Measurements from ENCODE around the gene PATJ.
"Not testable (repeated sequence)": the region's sequence is repeated elsewhere in the genome, so short reads cannot be mapped to it uniquely, and the experiment has no call there.

The PATJ gene

DNA sequence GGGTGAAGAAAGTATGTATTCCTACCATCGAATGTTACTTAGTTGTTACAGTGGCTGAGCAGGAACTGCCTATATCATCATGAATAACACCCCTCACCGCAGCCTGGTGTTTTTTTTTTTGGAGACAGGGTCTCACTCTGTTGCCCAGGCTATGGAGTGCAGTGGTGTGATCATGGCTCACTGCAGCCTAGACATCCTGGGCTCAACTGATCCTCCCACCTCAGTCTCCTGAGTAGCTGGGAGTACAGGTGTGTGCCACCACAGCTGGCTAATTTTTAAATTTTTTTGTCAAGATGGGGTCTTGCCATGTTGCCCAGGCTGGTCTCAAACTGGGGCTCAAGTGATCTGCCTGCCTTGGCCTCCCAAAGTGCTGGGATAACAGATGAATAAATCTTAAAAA, 7.3 kb downstream of the PATJ start:
- DNase-seq = no peak

DNA sequence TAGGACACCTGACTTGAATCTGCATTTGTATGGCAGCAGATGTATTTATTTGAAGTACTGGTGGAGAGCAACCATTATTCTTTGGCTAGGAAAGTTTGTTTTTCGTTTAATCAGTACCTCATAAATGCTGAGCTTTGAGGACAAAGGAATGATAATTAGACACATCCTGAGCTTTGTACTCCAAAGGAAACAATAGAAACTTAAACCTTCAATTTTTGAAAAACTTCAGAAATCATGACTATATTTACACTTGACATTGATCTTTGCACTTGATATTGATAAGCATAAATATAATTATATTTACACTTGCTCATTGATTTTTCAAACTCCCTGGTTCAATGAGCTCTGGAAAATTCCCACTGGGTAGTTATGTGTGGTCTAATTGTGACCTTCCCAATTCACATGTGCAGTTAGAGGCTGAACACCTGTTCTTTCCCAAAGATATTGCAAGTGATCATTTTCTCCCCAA, 10.7 kb downstream of the PATJ start:
- no peak for DNase-seq

DNA sequence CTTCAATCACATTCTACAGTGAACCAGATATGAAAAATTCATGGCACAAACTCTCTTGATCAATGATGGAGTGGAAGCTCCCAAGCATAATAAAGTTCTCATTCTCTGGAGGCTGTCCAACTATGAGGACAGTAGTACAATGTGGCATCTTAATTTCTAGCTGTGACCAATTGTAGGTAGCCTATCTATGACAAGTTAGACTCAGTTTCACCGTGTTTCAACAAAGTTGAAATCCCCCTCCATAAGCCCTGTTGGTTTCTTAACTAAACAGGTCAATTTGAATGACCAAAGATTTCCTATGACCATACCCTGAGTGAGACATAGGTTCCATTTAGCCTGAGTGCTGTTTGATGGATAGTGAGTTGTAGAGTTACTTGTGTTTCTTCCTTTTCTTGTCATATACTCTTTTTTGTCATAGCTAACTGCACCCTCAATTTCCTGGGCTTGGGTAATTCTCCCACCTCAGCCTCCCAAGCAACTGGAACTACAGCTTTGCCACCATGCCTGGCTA, 11.8 kb downstream of the PATJ start:
- no peak for DNase-seq

DNA sequence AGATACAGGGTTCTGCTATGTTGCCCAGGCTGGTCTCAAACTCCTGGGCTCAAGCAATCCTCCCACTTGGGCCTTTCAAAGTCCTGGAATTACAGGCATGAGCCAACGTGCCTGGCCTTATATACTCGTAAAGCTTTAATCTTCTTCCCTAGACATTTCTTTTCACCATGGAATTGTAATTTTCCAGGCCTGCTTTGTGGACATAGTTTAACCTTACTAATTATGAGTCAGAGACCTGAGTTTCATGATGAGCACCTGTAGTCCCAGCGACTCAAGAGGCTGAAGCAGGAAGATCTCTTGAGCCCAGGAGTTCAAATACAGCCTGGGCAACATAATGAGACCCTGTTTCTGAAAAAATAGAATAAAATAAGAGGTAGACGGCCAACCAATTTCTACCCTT, 12.3 kb downstream of the PATJ start:
- DNase-seq = no peak

DNA sequence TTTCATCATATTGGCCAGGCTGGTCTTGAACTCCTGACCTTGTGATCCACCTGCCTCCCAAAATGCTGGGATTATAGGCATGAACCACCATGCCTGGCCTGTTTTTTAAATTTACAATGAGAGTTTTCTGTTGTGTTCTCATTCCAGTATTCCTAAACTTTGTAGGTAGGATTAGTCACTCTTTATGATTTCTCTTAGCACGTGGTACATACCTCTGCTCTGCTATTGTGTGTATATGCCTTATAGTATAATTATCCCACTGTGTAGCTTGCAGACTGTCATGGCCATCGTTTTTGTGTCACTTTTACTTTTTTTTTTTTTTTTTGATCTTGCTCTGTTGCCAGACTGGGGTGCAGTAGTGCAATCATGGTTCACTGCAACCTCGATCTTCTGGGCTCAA, 14.5 kb downstream of the PATJ start:
- DNase-seq = no peak

DNA sequence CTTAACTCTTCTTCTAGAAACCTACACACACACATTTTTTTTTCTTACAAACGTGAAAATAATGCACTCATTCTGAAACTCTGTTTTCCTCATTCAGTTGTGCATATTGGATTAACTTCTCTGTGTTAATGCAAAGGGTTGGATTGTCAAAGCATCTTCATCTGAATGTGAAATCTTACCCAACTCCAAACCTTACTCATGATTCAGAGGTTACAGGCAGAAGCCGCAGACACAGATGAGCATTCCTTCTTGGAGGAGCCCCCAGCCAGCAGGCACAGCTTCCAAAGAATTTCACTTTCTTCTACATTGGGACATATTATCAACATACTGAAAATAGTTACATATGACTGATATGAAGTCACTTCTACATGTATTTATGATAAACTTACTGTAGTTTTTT, 15.7 kb downstream of the PATJ start:
- DNase-seq = no peak

DNA sequence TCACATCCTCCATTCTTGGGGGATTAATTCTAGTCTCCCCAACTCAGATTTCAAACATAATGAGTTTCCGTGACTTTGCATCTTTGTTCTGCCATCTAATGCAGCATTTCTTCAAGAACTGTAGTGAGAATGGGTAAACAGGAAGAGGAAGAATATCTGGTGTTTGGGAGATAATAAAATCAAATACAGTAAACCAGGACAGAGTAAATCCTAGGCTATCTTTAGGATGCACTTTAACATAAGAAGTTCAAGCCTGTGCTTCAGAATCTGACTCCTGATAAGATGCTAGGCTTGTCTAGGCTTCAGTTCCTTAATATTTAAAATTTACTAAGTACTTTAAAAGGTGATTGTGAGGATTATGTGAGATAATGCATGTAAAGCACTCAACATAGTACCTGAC, 27.9 kb downstream of the PATJ start:
- DNase-seq = no peak

DNA sequence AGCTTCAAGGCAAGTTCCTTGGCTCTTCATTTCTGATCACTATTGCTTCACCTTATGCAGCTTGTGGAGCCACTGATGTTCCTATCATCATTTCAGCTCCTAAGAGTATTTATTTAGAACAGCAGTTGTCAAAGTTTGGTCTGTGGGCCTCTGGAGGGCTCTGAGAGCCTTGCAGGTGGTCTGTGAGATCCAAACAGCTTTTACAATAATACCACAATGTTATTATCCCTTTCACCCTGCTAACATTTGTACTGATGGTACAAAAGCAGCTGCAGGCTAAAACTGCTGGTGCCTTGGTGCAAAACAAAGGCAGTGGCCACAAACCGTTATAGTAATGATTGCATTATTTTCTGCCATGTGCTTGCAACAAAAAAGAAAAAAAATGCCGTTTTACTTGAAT, 33.8 kb downstream of the PATJ start:
- DNase-seq = no peak

DNA sequence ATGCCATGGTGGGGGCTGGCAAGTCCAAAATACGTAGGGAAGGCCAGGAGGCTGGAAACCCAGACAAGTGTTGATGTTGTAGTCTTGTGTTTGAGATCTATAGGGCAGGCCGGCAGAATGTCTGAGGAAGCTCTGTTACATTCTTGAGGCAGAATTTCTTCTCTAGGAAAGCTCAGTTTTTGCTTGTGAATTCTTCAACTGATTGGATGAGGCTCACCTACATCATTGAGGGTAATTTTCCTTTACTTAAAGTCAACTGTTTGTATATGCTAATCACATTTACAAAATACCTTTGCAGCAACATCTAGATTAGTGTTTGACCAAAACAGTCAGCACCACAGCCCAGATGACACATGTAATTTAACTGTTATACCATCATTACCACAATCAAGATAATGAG, 37.0 kb downstream of the PATJ start:
- no peak for DNase-seq

DNA sequence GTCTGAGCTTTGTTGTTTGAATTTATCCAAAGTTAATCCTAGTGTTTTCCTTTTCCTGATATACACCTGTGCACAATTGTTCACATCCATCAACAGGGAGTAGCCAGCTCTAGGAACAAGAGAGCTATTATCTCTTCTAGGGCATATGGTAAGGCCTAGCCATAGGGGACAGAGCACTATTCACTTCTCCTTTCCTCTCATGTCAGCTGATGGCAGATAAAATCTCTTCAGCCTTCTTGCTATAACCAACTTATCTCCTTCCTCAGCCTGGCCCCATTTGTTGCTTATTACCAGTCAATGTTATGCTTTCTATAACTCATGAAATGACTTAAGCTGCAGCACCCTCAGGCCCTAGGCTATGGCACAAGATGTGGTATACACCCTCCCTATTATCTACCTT, 38.9 kb downstream of the PATJ start:
- DNase-seq = no peak

DNA sequence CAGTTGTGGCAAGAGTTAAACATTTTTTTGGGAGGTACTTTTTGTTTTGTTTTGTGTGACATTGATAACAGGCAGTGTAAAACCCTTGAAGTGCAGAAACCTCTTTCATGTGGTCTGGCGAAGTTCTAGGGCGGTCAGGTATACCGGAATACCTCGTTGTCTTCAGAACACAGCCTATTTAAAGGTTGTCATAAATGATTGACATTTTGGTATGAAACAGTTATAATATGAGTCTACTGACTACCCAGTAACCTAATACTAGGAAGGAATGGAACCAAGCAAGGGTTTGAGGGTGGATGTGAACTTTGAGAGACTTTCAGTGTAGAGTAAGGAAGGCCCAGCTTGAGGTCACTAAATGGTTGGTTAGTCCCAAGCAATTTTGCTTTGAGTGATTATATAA, 40.5 kb downstream of the PATJ start:
- DNase-seq = no peak

DNA sequence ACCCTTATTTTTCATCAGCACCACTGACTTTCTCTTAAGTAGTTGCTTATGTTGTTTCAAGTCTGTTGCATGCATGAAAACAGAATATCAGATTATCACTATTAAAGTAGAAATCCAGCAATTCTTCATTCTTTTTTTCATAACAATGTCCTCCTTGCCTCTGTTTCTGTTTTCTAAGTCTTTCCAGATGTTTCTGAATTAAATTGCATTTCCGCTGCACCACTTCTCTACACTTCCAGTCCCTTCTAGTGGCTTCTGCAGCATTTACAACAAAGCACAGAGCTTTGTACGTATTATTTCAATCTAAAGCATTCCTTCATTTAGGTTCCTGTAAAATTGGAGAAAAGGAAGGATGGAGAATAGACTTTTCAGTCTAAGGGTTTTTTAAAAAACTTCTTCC, 42.4 kb downstream of the PATJ start:
- no peak for DNase-seq

DNA sequence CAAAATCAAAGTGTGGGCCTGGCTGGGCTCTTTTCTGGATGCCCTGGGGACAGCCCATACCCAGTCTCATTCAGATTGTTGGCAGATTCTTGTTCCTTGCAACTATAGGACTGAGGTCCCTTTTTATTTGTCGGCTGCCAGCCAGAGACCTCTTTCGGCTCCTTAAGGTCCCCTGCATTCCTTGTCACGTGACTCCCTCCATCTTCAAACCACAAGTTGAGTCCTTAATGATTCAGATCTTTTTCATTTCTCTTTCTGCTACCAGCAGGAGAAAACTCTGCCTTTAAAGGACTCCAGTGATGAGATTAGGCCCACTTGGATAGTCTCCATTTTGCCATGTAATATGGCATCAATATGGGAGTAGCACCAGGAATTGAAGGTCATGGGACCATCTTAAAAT, 48.6 kb downstream of the PATJ start:
- no peak for DNase-seq

DNA sequence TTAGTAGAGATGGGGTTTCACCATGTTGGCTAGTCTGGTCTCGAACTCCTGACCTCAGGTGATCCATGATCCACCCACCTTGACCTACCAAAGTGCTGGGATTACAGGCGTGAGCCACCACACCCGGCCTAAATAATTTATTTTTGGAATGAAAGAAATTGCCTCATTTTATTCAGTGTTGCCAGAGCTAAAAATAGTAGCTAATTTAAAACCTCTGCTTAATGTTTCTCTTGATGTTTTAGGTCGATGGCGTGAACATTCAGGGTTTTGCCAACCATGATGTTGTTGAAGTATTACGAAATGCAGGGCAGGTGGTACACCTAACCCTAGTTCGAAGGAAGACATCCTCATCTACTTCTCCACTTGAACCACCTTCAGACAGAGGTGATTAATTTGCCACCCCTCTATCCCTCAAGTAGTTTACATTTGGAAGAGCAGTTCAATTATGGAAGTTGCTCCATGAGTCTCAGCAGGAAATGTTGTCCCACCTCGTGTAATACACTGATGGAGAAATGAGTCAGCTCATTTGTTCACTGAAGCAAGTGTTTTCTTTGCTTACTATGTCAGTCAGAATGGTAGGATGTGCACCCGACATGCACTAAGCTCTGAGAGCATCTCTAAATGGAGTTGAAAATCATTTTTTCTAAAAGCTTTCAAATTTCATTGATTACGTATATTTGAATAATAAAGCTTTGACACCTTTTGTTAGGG, 54.9 kb downstream of the PATJ start:
- DNase-seq = no peak

DNA sequence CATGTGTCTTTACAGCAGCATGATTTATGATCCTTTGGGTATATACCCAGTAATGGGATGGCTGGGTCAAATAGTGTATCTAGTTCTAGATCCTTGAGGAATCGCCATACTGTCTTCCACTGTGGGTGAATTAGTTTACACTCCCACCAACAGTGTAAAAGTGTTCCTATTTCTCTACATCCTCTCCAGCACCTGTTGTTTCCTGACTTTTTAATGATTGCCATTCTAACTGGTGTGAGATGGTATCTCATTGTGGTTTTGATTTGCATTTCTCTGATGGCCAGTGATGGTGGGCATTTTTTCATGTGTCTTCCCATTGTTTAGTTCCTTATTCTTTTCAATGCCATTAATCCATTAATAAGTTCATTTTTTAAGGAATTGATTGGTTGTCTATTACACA, 58.8 kb downstream of the PATJ start:
- not testable (repeated sequence) for DNase-seq

DNA sequence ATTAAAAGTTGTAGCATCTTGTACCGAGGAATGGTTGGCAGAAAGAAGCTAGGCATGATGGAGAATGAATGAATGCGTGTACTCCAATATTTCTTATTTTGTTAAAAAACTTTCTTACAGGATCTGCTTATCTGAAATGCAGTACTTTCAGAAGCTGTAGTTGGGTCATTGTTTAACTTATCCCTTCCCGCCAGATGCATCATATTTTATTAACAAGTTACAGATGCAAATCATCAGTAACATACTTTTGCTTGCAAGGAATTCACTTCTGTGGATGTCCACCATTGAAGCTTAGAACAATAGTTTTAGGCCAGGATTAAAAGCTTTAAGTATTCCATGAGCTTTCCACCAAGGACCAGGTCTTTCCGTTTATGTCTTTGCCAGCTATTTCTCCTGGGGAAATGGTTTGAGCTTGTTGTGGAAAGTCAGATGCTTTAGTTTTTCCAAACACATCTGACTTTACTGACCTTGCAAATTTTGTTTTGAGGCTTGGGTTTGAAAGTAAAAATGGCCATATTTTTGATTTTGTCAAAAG, 65.4 kb downstream of the PATJ start:
- no peak for DNase-seq

DNA sequence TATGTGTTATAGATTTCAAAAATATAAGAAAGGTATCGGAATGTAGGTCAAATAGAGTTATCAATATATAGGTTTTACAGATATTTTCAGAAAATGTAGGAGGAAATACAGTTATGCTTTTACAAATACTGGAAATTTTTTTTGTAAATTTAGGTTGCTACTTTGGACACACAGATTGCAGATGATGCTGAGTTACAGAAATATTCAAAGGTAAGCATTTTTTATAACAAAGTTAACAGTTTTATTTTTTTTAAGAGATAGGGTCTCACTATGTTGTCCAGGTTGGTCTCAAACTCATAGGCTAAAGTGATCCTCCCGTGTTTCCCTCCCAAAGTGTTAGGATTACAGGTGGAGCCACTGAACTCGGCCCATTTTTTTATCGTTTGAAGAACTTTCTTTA, 66.0 kb downstream of the PATJ start:
- no peak for DNase-seq

DNA sequence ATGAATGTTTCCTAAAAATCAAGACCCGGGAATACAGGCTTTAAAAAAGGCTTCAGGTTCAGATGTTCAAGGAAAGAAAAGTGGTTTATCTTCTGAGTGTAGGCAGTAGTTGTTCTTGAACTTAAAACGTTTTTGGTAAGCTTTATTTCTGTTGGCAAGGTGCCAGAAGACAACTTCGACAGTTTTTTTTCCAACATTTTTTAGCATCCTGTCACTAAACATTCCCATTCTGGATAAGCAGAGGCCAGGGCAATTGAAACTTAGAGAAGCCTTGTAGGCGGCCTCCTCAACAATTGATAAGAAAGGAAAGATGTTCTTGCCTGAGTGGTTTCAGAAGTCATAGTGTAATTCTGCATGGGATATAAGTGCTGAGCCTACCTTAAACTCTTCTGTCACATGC, 66.7 kb downstream of the PATJ start:
- no peak for DNase-seq

DNA sequence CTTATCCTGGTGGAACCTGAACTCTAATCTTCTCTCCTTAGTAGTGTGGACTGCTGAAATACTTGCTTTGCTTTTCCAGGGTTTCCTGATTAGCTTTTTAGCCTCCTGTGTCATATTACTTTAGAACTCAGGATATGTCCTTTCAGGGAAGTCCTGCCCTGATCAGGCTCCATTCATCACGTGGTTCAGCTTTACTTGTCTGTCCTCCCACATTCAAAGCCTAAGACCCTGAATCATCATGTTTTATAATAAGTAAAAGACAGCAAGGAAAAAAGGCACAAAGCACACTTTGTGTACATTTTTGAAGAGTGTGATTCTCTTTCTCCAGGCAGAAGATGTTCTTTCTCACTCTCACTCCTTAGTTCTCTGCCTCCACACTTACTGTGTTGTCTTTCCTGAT, 70.6 kb downstream of the PATJ start:
- DNase-seq = no peak

DNA sequence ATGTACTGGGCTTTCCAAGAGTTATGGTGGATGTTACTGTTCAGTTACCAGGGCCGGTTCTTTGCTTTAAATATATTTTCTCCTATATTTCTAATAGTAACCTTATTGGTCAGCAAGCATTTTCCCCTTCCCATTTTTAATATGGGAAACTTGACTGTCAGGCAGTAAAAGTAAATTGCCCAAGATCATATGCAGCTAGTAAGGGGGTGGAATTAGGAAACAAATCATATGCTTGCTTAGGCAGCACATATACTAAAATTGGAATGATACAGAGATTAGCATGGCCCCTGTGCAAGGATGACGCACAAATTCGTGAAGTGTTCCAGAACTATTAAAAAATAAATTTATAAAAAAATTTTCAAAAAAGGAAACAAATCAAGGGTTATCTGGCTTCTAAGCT, 73.9 kb downstream of the PATJ start:
- DNase-seq = no peak

DNA sequence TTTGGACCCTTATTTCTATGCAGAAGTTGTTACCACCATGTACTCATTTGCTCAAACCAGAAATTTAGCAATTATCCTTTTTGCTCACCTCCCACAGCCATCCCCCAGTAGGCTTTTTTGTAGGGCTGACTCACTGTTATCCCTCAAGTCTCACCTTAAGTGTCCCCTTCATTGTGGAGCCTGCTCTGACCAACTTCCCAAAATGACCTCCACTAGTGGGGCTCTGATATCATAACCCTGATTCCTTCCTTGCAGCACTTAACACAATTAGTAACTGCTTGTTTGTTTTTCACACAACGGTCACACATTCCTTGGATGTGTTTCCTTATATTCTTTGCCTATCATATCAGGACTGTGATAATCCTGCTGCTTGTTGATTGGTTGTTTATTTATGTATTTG, 76.7 kb downstream of the PATJ start:
- no peak for DNase-seq

DNA sequence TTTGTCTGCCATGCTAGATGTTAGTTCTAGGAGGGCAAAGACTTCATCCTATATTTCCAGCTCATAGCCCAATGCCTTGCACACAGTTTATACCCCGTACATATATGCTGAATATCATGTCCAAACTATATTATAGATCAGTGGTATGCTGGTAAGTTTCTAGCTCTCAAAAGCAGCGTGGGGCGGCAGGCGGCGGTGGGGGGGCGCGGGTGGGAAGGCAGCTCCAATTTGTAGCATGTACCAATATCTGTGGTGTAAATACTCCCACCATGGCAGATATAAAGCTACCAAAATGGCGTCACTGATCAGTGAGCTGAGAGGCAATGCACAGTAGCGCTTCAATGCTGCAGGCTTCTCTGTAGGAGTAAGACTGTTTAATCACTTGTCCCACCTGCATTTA, 77.1 kb downstream of the PATJ start:
- DNase-seq = no peak

DNA sequence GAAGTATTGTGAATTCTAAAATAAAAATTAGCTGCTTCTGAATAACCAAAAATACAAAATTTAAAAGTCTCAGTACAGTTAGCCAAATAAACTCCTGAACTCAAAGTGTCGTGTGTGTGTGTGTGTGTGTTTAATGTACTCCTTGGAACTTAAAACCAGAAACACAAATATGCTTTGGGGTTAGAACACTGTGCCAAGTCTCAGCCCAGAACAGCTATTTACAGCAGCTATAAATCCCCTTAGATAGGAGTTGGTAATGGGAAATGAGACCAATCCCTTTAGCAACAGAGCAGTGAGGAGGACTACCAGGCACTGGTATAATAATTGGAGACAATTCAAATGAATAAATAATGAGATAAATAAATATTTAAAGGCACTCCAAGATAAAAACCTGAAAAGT, 83.1 kb downstream of the PATJ start:
- no peak for DNase-seq

DNA sequence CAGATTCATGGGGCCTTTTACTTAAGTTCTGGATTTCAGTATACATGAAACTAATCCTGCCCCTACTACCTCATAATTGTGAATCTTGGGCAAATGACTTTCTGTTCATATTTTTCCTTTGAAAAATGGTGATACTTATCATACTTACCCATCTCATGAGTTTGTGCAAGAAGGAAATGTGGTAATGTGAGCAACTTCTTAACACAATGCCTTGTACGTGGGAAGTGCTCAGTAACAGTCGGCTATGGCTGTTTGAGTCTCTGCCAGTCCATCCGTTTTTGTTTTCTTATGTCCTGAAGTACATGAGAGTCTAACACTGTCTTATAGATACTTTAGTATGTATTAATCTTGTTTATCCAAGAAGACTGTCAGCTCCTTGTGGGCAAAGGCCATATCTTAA, 86.5 kb downstream of the PATJ start:
- no peak for DNase-seq

DNA sequence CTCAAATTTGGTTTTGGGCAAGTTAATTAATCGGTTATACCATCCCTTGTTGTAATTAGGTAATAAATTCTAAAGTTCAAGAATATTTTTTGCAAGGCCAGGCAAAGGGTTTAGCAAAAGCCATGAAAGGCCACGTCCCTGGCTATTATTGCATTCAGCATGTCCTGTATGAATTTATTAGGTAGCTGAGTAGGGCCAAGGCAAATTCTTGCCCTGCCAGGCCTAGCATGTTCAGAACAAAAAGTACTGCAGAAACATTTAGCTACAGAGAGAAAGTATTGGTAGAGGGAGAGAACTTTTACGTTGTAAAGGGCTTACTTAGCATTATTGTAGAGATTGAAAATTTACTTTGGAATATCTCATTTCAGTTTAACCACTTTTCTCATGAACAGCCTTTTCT, 94.4 kb downstream of the PATJ start:
- no peak for DNase-seq

All from DMS79 (cell line).